ENCODE data around the gene CEACAM5.
"Not testable (repeated sequence)": the region's sequence is repeated elsewhere in the genome, so short reads cannot be mapped to it uniquely, and the experiment has no call there.

The CEACAM5 gene

GRCh38 chr19:41755328-41755913 lies 47.0 kb downstream of the CEACAM5 start, which contains the start of gene CEACAM6:
TSS of gene CEACAM6 (plus strand) at chr19:41755530. CDS start at chr19:41755639, 109 bp downstream.
- ChIA-PET POLR2A (no interaction called here), CTCF (interaction anchor here (0.7 to 1.5 kb wide), 2 partner anchors 36 to 48 kb away, joined by 3 to 4 read pairs; no protein-coding TSS in a partner anchor)
- TF ChIP-seq NFRKB (IDR thresholded peaks at IDR 0.05) (no peak), LEF1 (IDR thresholded peaks at IDR 0.05; ENCODE audit: borderline replicate concordance) (no peak), CTBP1 (IDR thresholded peaks at IDR 0.05; ENCODE audit: borderline replicate concordance) (no peak), FOXM1 (IDR thresholded peaks at IDR 0.05; ENCODE audit: borderline replicate concordance) (no peak), SP1 (IDR thresholded peaks at IDR 0.05) (no peak), ARNT (IDR thresholded peaks at IDR 0.05) (no peak), FOXA1 (IDR thresholded peaks at IDR 0.05) (no peak), SUZ12 (IDR thresholded peaks at IDR 0.05) (no peak), HDGF (IDR thresholded peaks at IDR 0.05; ENCODE audit: borderline replicate concordance) (no peak), BHLHE40 (IDR thresholded peaks at IDR 0.05; ENCODE audit: borderline replicate concordance) (no peak), L3MBTL2 (conservative IDR thresholded peaks at IDR 0.05) (no peak), ZNF384 (IDR thresholded peaks at IDR 0.05) (no peak), FOXK2 (IDR thresholded peaks at IDR 0.05) (no peak), ELF4 (IDR thresholded peaks at IDR 0.05) (no peak), PKNOX1 (IDR thresholded peaks at IDR 0.05) (no peak), TARDBP (IDR thresholded peaks at IDR 0.05) (no peak)
- no peak for DNase-seq (ENCODE audit: extremely low spot score)

- TF ChIP-seq ZNF384 (IDR thresholded peaks at IDR 0.05) (no peak), FOXA1 (IDR thresholded peaks at IDR 0.05) (no peak), CTBP1 (IDR thresholded peaks at IDR 0.05; ENCODE audit: borderline replicate concordance) (no peak)
- CTCF ChIA-PET = interaction anchor here (0.6 kb wide), 1 partner anchor 58 kb away, joined by 3 read pairs; no protein-coding TSS in a partner anchor
- POLR2A ChIA-PET = no interaction called here
- no peak for DNase-seq (ENCODE audit: extremely low spot score)
Observed at GRCh38 chr19:41758846-41759245, 50.4 kb downstream of the CEACAM5 start.

GRCh38 chr19:41767115-41767514 lies 58.7 kb downstream of the CEACAM5 start:
- DNase-seq (ENCODE audit: extremely low spot score) = no peak
- POLR2A ChIA-PET = no interaction called here
- TF ChIP-seq LEF1 (IDR thresholded peaks at IDR 0.05; ENCODE audit: borderline replicate concordance) (no peak), NFRKB (IDR thresholded peaks at IDR 0.05) (no peak), BHLHE40 (IDR thresholded peaks at IDR 0.05; ENCODE audit: borderline replicate concordance) (no peak), TARDBP (IDR thresholded peaks at IDR 0.05) (no peak), HDGF (IDR thresholded peaks at IDR 0.05; ENCODE audit: borderline replicate concordance) (no peak), ZNF384 (IDR thresholded peaks at IDR 0.05) (no peak), SUZ12 (IDR thresholded peaks at IDR 0.05) (no peak), ARNT (IDR thresholded peaks at IDR 0.05) (no peak), FOXA1 (IDR thresholded peaks at IDR 0.05) (no peak), CTBP1 (IDR thresholded peaks at IDR 0.05; ENCODE audit: borderline replicate concordance) (no peak), L3MBTL2 (conservative IDR thresholded peaks at IDR 0.05) (no peak), FOXM1 (IDR thresholded peaks at IDR 0.05; ENCODE audit: borderline replicate concordance) (no peak), FOXK2 (IDR thresholded peaks at IDR 0.05) (no peak), PKNOX1 (IDR thresholded peaks at IDR 0.05) (no peak), SP1 (IDR thresholded peaks at IDR 0.05) (no peak), ELF4 (IDR thresholded peaks at IDR 0.05) (no peak)
- CTCF ChIA-PET = no interaction called here

- POLR2A ChIA-PET; CTCF ChIA-PET; DNase-seq (ENCODE audit: extremely low spot score): not testable (repeated sequence)
Observed at GRCh38 chr19:41768105-41768504, 59.7 kb downstream of the CEACAM5 start.

GRCh38 chr19:41769608-41770007 lies 61.2 kb downstream of the CEACAM5 start:
- POLR2A ChIA-PET = no interaction called here
- no peak for DNase-seq (ENCODE audit: extremely low spot score)
- TF ChIP-seq NFRKB (IDR thresholded peaks at IDR 0.05) (no peak), FOXA1 (IDR thresholded peaks at IDR 0.05) (no peak), TARDBP (IDR thresholded peaks at IDR 0.05) (no peak), HDGF (IDR thresholded peaks at IDR 0.05; ENCODE audit: borderline replicate concordance) (no peak), PKNOX1 (IDR thresholded peaks at IDR 0.05) (no peak), LEF1 (IDR thresholded peaks at IDR 0.05; ENCODE audit: borderline replicate concordance) (no peak), ELF4 (IDR thresholded peaks at IDR 0.05) (no peak), L3MBTL2 (conservative IDR thresholded peaks at IDR 0.05) (no peak), SP1 (IDR thresholded peaks at IDR 0.05) (no peak), ARNT (IDR thresholded peaks at IDR 0.05) (no peak), ZNF384 (IDR thresholded peaks at IDR 0.05) (no peak), BHLHE40 (IDR thresholded peaks at IDR 0.05; ENCODE audit: borderline replicate concordance) (no peak), FOXK2 (IDR thresholded peaks at IDR 0.05) (no peak), CTBP1 (IDR thresholded peaks at IDR 0.05; ENCODE audit: borderline replicate concordance) (no peak), FOXM1 (IDR thresholded peaks at IDR 0.05; ENCODE audit: borderline replicate concordance) (no peak), SUZ12 (IDR thresholded peaks at IDR 0.05) (no peak)
- CTCF ChIA-PET = interaction anchor here (0.6 to 0.8 kb wide), 2 partner anchors 16 to 23 kb away, joined by 3 to 4 read pairs; no protein-coding TSS in a partner anchor

- POLR2A ChIA-PET = no interaction called here
- TF ChIP-seq CTBP1 (IDR thresholded peaks at IDR 0.05; ENCODE audit: borderline replicate concordance) (no peak), TARDBP (IDR thresholded peaks at IDR 0.05) (no peak), L3MBTL2 (conservative IDR thresholded peaks at IDR 0.05) (no peak), PKNOX1 (IDR thresholded peaks at IDR 0.05) (no peak), ELF4 (IDR thresholded peaks at IDR 0.05) (no peak), FOXA1 (IDR thresholded peaks at IDR 0.05) (no peak), ARNT (IDR thresholded peaks at IDR 0.05) (no peak), SUZ12 (IDR thresholded peaks at IDR 0.05) (no peak), FOXK2 (IDR thresholded peaks at IDR 0.05) (no peak), FOXM1 (IDR thresholded peaks at IDR 0.05; ENCODE audit: borderline replicate concordance) (no peak), BHLHE40 (IDR thresholded peaks at IDR 0.05; ENCODE audit: borderline replicate concordance) (no peak), NFRKB (IDR thresholded peaks at IDR 0.05) (no peak), ZNF384 (IDR thresholded peaks at IDR 0.05) (no peak), LEF1 (IDR thresholded peaks at IDR 0.05; ENCODE audit: borderline replicate concordance) (no peak), HDGF (IDR thresholded peaks at IDR 0.05; ENCODE audit: borderline replicate concordance) (no peak), SP1 (IDR thresholded peaks at IDR 0.05) (no peak)
- DNase-seq (ENCODE audit: extremely low spot score) = no peak
- CTCF ChIA-PET = no interaction called here
Observed at GRCh38 chr19:41771410-41771809, 63.0 kb downstream of the CEACAM5 start.

Measured in HEK293T (cell line).